Measurements from ENCODE around the gene LRRC4C.
"Not testable (repeated sequence)": the region's sequence is repeated elsewhere in the genome, so short reads cannot be mapped to it uniquely, and the experiment has no call there.

- TF ChIP-seq, protein P1, sequence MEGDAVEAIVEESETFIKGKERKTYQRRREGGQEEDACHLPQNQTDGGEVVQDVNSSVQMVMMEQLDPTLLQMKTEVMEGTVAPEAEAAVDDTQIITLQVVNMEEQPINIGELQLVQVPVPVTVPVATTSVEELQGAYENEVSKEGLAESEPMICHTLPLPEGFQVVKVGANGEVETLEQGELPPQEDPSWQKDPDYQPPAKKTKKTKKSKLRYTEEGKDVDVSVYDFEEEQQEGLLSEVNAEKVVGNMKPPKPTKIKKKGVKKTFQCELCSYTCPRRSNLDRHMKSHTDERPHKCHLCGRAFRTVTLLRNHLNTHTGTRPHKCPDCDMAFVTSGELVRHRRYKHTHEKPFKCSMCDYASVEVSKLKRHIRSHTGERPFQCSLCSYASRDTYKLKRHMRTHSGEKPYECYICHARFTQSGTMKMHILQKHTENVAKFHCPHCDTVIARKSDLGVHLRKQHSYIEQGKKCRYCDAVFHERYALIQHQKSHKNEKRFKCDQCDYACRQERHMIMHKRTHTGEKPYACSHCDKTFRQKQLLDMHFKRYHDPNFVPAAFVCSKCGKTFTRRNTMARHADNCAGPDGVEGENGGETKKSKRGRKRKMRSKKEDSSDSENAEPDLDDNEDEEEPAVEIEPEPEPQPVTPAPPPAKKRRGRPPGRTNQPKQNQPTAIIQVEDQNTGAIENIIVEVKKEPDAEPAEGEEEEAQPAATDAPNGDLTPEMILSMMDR (IDR thresholded peaks at IDR 0.05), result not testable (repeated sequence)
- not testable (repeated sequence) for TF ChIP-seq POLR2A (IDR thresholded peaks at IDR 0.05)
Measured at GRCh38 chr11:40522080-40522479, 937.4 kb downstream of the LRRC4C start.

Data from heart left ventricle (tissue), 13 donors.